ENCODE measurements around the gene NANOS2.
"Not testable (repeated sequence)": the region's sequence is repeated elsewhere in the genome, so short reads cannot be mapped to it uniquely, and the experiment has no call there.

Gene NANOS2

DNA sequence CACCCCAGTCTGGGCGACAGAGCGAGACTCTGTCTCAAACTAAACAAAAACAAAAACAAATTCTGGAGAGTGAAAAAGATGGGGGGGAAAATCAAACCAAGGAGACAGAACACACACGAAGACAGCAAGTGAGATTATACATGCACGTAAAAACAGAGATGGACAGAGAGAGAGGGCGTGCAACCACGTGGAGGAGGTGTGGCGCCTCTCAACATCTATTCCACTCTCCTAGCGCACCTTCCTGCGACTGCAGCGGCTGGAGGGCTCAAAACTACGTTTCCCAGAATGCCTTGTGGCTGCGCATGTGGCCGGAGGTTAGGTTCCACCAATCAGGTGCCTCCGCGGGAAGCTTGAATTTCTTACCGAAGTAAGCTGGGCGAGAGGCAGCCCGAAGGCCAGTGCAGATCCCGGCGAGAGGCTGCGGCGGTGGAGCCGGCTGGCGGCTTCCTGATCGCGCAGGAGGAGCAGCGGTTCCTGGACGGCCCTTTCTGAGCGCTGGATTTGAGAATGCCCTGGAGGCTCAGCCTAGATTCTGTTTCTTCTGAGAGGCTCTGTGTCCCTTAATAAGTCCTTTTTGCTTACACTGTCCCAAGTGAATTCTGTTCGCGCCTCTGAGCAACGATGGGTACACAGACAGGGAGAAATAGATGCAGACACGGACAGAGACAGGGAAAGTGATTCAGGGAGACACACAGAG lies 13.1 kb upstream of the NANOS2 start:
- no peak for FAIRE-seq

DNA sequence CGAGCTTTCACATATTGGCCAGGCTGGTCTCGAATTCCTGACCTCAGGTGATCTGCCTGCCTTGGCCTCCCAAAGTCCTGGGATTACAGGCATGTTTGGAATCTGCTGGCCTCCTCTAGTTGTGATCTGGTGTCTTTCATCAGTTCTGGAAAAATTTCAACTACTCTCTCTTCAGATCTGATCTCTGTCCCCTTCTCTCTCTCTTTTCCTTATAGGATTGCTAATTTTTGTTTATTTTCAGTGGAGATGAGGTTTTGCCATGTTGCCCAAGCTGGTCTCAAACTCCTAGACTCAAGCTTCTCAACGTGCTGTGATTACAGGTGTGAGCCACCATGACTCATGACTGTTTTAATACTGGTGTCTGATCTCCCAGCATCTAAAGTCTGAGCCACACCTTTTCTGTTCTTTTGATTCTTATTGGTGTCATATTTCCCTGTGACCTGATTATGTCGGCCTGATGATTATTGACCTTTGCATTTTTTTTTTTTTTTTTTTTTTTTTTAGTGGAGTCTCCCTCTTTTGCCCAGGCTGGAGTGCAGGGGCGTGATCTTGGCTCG lies 10.4 kb upstream of the NANOS2 start:
- FAIRE-seq = no peak

DNA sequence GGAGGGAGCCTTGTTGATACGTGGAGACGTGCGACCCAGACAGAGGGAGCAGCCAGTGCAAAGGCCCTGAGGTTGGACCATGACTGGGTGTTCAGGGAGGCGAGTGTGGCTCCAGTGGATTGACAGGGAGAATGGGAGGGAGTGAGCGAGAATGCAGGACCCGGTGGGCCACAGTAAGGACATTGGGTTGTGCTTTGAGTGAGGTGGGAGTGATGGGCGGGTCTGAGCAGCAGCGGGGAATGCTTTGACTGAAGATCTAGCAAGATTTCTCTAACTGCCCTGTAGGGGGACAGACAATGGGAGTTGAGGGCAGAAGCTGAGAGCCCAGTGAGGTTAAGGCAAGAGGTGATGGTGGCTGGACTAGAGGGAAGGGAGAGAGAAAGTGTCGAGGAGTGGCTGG lies 7.7 kb upstream of the NANOS2 start:
- FAIRE-seq = no peak

DNA sequence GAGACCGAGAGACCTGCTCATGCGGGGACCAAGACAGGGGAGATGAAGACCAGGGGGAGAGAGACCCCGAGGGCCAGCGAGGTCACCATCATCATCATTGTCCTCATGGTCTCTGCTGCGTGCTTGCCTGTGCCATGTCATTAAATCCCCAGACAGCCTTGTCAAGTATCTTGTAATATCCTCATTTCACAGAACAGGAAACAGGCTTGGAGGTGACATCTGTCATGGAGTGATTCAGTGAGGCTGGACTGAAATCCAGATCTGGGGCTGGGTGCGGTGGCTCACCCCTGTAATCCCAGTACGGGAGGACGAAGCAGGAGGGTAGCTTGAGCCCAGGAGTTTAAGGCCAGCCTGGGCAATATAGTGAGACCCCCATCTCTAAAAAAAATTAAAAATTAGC lies 5.9 kb upstream of the NANOS2 start:
- no peak for FAIRE-seq

DNA sequence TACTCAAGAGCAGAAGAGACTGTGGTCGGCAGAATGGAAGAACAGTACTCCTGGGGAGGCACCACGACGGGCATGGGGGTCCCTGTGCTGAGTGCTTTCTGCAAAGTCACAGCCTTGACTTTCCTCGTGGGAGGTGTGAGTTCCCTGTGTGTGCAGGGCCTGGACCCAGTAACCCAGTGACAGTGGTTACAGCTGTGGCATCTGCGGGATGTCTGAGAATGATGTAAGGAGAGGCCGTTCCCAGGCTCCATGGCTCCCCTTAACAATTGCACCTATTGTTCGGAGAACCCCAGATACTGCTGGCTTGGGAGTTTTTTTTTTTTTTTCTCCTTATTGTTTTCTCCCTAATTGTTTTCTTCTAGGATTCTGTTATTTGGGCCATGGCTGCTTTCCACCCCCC lies 5.1 kb upstream of the NANOS2 start:
- FAIRE-seq = no peak

DNA sequence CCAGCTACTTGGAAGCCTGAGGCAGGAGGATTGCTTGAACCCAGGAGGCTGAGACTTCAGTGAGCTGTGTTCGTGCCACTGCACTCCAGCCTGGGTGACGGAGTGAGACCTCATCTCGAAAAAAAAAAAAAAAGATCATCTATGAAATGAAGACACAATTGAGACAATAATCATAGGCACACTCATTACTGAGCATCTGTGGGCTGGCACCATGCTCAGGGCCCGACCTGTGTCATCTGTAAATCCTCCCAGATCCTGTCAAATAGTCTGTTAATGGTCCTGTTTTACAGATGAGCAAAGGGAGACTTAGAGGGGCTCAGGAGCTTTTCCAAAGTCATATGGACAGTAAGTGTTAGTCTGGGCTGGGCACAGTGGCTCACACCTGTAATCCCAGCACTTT lies 4.1 kb upstream of the NANOS2 start:
- FAIRE-seq = no peak

DNA sequence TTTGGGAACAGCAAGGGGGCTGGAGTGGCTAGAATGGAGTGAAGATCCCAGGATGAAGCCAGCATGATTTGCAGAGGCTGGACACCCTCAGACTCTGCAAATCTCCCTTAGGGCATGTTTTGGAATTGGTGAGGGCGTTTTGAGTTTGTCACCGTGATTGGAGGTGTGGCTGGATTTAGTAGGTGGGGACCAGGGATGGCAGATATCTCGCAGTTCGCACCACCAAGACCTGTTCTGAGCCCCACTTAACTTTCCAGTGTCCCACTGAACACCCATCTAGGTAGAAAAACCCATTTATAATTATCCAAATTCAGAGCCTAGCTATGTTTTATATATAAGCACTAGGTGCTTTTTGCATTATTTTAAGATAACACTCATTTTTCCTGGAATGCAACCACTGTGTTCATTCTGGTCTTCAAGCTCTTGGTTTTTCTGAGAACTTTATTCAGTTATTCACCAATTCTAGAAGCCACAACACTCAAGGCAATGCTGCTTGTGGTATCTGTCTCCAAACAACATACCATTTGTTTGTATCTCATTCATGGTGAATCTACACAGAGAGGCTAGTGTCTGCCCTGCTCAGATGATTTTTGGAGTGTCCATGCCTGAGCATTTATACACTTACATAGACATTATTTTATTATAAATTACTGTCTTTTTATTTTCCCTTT lies 3.0 kb upstream of the NANOS2 start:
- FAIRE-seq = no peak

DNA sequence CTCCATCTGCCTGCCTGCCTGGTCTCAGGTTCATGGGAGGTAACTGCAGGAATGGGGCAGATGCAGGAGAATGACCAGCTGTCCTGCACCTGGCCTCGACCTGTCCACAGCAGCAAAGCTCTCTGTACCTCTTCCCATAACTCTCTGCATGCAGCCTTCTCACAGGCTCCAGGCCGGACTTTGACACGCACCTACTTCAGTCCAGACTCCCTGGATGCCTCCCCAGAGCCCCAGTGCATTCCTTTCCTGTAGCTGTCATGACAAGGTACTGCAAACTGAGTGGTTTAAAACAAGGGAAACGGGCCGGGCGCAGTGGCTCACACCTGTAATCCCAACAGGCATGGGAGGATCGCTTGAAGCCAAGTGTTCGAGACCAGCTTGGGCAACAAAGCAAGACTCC lies 3.3 kb downstream of the NANOS2 start:
- FAIRE-seq = no peak

DNA sequence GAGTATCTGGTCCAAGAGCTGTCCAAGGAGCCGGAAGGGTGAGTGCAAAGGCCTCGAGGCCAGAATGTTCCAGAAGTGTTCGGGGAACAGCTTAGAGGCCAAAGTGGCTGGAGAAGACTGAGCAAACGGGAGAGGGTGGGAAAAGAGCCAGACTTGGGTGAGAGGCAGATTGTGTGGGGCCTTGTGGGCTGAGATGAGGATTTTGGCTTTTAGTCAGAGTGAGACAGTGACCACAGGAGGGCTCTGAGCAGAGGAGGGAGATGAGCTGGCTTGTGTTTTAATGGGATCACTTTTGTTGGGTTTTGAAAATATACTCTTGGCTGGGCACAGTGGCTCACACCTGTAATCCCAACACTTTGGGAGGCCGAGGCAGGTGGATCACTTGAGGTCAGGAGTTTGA lies 5.6 kb downstream of the NANOS2 start:
- no peak for FAIRE-seq

DNA sequence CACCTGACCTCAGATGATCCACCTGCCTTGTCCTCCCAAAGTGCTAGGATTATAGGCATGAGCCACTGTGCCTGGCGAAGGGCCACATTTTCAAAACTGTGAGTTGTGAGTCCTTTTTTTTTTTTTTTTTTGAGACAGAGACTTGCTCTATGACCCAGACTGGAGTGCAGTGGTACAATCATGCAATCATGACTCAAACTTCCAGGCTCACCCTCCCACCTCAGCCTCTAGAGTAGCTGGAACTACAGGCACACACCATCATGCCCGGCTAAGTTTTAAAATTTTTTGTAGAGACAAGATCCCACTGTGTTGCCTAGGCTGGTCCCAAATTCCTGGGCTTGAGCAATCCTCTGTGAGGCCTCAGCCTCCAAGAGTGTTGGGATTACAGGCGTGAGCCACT lies 8.4 kb downstream of the NANOS2 start:
- no peak for FAIRE-seq

DNA sequence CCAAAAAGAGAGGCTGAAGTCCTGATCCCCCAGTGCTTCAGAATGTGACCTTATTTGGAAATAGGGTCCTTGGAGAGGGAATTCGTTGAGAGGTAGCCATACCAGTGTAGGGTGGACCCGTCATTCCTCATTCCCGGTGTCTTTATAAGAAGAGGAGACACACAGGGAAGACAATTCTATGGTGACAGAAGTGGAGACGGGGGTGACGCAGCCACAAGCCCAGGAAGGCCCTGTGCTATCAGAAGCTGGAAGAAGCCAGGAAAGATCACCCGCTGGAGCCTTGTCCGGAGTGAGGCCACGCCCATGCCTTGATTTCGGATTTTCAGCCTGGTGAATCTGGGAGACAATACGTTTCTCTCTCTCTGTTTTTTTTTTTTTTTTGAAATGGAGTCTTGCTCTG lies 9.6 kb downstream of the NANOS2 start:
- no peak for FAIRE-seq

DNA sequence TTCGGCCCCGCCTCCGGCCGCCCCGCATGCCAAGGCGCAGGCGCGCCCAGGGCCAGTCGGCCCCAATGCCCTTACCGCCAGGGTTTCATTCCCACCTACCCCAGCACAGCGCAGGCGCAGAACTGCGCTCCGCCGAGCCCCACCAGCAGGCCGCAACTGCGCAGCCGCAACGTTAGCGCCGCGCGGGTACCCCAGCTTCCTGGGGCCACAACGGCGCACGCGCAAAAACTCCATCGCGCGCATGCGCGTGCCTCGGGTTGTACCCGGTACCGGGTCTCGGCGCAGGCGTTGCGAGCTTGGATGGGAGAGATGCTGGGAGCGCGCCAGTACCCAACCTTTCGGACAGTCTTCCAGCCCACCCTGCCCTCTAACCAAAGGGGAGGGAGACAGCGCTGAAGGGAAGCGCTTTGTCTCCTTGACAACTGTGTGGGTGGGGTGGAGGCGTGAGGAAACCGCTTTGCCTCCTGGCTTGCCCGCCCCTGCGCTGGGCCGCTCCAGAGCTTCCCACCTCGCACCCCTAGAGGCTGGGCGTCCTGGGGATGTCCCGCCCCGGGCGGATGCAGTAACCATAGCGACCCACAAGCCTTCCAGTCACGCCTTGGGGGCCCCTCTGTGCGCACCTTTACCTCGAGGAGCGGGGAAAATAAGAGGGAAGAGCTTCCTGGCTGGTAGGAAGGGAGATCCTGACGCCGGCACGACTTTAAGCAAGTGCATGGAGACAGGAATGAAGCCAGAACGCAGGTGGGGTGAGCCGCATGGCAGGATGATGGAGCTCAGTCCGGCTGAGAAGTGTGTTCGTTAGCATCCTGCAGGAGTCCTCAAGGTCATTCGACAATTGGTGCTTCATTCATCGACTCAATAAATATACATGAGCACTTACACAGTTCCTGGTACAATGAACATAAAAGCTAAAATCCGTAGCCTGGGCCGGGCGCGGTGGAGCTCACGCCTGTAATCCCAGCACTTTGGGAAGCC lies 11.6 kb downstream of the NANOS2 start:
- no peak for FAIRE-seq

DNA sequence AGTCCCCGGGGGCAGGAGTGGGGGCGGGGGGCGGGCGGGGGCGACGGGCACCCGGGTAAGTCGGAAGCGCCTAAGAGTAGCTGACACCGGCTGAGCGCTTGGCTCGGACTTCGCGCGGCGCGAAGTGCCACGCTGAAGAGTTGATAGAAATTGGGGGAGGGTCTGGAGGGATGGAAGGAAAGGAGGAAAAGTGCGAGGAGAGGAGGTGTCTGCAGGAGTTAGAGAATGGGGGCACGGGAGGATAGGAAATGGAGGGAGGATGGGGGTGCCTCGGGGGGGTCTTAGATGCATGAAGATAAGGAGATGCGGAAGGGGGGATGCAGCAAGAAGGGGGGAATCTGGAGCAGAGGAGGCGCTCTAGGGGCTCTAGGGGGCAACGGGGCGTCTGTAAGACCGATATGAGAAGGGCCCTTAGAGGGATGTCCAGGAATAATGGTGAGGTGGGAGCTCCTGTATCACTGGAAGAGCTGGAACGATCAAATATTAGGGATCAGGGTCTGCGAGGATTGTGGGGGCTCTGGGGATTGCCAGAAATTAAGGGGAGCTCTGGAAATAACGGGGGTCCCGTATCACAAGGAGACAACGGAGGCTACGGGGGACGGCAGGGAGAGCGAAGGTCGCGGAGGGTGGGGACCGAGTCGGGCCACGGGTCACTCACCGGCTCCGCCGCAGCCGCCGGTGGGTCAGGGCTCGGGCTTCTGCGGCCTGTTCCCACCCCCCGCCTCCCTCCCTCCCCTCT lies 12.5 kb downstream of the NANOS2 start, which contains the start of gene MYPOP:
Gene MYPOP, minus strand, starts transcription at position 702 of the 739 bp plus-strand sequence. CDS start 840 bp downstream, outside the sequence.
- no peak for FAIRE-seq

DNA sequence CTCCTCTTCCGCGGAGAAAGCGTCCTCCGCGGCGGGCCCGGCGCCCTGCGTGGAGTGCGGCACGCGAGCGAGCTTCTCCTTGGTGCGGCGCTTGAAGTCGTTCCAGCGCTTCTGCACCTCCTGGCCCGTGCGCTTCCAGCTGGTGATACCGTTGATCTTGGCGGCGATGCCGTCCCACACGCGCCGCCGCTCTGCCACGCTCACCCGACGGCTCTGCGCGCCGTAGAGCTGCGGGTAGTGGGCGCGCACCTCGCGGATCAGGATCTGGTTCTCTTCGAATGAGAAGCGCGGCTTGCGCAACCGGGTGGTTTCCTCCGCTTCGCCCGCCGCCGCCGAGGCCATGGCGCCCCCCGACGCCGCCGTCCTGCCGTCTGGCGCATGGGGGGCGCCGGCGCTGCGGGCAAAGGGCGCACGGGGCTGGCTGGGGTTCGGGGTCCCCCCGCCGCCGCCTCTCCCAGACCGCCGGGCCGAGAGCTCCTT lies 13.1 kb downstream of the NANOS2 start:
- no peak for FAIRE-seq

DNA sequence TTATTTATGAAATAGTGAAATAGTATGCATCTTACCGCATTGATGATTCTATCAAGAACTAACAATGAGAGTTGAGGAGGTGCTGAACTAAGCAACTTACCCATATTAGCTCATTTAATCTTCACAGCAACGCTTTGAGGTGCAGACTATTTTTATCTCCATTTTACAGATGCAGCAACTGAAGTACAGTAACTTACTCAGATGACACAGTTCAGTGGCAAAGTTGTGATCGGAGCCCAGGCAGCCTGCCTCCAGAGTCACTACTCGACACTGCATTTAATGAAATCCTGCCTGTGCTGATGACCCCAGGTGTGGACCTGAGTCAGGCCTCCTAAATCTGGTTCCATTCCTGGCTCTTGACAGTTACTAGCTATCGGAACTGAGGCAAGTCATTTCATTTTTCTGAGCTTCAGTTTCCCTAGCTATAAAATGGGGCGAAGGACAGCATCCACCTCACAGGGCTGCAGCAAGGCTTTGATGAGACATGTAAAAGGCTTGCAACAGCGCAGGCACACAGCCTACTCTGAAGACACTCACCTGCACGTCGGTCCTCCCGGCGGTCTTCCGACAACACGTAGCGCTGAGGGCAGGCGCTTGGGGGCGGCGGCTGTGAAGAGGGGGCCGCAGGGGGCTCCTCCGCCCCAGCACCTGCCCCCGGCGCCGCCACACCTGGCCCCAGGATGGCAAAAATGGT lies 13.7 kb downstream of the NANOS2 start:
- no peak for FAIRE-seq

DNA sequence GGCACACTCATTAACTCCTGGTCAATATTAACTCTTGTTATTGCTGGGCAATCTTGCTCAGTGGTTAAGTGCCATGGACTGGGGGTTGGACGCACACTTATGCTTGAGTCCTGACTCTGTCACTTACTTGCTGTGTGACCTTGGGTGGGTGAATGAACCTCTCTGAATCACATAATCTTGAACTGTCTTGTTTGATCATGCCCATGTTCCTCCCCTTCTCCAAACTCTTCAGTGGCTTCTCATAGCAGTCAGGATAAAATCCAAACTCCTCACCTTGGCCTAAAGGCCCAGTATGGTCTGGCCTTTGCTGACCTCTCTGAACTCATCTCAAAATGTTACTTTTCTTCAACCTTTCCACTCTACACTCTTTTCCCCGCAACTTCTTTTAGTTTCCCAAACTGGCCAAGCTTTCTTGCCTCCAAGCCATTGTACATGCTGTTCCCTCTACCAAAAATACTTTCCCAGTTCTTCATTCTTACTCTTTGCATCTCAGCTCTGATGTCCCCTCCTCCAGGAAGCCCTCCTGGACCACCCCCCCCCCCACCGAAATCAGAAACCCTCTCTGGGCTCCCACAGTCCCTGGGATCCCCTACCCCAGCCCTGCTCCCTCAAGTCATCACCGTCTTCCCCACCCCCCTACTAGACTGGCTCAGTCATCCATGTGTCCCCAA lies 14.5 kb downstream of the NANOS2 start:
- no peak for FAIRE-seq

DNA sequence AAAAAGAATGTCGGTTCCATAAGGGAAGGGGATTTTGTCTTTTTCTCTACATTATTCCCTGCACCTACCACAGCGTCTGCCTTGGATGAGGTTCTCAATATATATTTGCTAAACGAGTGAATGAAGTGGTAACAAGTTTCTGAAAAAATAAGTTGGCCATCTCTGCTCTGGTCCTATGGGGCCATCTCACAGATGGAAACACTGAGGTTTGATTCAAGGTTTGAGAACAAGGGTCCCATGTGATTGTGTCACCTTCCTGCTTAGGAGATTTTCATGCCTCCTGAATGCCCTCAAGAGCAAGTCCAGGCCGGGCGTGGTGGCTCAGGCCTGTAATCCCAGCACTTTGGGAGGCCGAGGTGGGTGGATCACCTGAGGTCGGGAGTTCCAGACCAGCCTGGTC lies 15.3 kb downstream of the NANOS2 start:
- FAIRE-seq = no peak

DNA sequence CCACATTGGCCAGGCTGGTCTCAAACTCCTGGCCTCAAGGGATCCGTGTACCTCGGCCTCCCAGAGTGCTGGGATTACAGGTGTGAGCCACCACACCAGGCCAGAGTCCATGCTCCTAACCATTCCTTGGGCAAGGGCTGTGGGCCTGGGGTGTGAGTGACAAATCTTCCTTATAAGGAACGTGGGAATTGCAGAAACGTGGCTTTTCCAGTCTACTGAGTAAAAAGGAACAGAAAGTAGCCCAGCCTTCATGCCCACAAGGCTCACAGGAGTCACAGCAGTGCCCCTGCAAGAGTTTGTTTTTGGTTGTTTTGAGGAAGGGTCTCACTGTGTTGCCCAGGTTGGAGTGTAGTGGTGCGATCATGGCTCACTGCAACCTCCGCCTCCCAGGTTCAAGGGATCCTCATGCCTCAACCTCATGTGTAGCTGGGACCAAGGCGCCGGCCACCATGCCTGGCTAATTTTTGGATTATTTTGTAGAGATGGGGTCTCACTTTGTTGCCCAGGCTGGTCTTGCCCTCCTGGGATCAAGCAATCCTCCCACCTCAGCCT lies 17.2 kb downstream of the NANOS2 start:
- no peak for FAIRE-seq

DNA sequence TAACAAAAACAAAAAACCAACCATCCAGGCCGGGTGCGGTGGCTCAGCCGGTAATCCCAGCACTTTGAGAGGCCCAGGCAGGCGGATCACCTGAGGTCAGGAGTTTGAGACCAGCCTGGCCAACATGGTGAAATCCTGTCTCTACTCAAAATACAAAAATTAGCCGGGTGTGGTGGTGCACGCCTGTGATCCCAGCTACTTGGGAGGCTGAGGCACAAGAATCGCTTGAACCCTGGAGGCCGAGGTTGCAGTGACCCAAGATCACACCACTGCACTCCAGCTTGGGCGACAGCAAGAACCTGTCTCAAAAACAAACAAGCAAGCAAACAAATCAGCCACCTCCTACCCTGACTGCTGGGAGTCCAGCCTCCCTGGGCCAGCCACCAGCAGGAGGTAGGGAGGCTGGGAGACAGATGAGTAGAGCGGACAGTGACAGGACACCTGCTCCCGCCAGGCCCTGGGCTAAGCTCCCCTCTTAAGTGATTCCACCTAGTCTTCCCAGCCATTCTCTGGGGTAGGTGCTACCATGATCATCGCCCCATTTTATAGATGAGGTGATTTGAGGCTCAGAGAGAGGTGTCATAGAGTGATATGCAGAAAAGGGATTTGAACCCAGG lies 18.5 kb downstream of the NANOS2 start:
- not testable (repeated sequence) for FAIRE-seq

DNA sequence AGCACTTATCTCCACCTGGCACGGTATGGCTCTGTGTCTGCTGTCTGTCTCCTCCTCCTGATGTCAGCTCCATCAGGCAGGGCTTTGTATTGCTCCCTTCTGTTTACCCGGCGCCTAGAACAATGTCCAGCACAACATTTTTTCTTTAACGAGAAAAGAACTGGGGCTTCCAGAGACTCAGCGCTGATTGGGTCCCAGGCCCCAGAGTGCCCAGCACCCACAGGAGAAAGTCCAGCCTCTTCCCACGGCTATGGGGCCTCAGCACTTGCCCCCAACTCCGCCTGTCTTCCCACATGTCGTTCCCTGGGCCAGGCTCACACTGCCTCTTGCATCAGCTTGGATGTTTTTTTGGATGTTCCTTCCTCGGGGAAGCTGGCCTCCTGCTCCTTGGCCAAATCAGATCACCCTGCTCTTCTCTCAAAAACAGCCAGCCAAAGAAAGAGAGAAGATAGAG lies 19.0 kb downstream of the NANOS2 start:
- no peak for FAIRE-seq
